Mesothelial cell of epicardium (in vitro differentiated cells): ENCODE results near the gene ASTN2. TPM values are rescaled to one million over a fixed set of nuclear protein-coding genes. Genes with fewer than 3 reads are reported as not detected.

ENCODE experiments used
- DNase-seq, 2 experiments: peaks; one replicate each; pipeline ENCODE4 v3.0.0; 2021; ENCODE audit warnings: low spot score in 2 of 2; ENCODE audit not compliant: unreplicated experiment in 2 of 2
- H3K27ac Mint-ChIP-seq: 2 replicates; pipeline ENCODE4 v1.8.0; 2021; ENCODE audit warnings: mixed read lengths
- H3K27me3 Mint-ChIP-seq: 2 replicates; pipeline ENCODE4 v1.8.0; 2021; ENCODE audit warnings: low read depth, mixed read lengths
- H3K36me3 Mint-ChIP-seq: 2 replicates; pipeline ENCODE4 v1.8.0; 2021; ENCODE audit warnings: mixed read lengths
- H3K4me1 Mint-ChIP-seq: 2 replicates; pipeline ENCODE4 v1.8.0; 2021; ENCODE audit warnings: mixed read lengths
- H3K4me3 Mint-ChIP-seq: 2 replicates; pipeline ENCODE4 v1.8.0; 2021; ENCODE audit warnings: mild to moderate bottlenecking, moderate library complexity, mixed read lengths
- H3K9me3 Mint-ChIP-seq: 2 replicates; pipeline ENCODE4 v1.8.0; 2021; ENCODE audit warnings: mixed read lengths
- total RNA-seq: library from RNA; stranded (reverse); gene quantifications from 3 replicates; pipeline ENCODE4 v1.2.1, GENCODE V29; 2021
- TF ChIP-seq, protein P1 (sequence below): fragments of 200-600 bp; sonication (generic); IDR thresholded peaks from one replicate; pipeline ENCODE4 v1.5.0; 2021; ENCODE audit warnings: antibody characterized with exemption; ENCODE audit not compliant: unreplicated experiment

ASTN2 gene
- total RNA-seq, 1 donor from 2014 or later: 12.2 TPM

DNA sequence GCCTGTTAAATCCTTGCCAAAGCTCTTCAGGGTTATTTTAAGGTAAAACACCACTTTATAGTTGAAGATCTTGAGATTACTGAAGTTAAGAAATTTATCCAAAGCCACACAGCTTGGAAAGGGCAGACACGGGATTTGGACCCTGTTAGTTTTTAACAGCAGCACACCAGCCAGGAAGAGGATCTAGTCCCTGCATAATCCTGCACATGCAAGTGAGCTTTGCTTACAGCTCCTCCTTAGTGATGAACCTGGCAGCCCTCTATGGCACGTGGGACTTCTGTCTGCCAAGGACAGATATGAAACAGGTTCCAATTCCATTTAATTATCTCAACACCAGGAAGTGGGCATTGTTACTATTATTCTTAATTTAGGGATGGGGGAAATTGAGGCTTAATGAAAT is 619.0 kb downstream of the ASTN2 start:
- Mint-ChIP-seq H3K27ac (no peak overlapping the region), H3K4me3 (no peak overlapping the region), H3K9me3 (no peaks in the 10 kb centered on the region), H3K4me1 (peaks cover 5% of the 10 kb centered on the region), H3K27me3 (peaks cover 6% of the 10 kb centered on the region), H3K36me3 (no peaks in the 10 kb centered on the region)
- TF ChIP-seq, protein P1, sequence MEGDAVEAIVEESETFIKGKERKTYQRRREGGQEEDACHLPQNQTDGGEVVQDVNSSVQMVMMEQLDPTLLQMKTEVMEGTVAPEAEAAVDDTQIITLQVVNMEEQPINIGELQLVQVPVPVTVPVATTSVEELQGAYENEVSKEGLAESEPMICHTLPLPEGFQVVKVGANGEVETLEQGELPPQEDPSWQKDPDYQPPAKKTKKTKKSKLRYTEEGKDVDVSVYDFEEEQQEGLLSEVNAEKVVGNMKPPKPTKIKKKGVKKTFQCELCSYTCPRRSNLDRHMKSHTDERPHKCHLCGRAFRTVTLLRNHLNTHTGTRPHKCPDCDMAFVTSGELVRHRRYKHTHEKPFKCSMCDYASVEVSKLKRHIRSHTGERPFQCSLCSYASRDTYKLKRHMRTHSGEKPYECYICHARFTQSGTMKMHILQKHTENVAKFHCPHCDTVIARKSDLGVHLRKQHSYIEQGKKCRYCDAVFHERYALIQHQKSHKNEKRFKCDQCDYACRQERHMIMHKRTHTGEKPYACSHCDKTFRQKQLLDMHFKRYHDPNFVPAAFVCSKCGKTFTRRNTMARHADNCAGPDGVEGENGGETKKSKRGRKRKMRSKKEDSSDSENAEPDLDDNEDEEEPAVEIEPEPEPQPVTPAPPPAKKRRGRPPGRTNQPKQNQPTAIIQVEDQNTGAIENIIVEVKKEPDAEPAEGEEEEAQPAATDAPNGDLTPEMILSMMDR: no peak
- no peak for DNase-seq

DNA sequence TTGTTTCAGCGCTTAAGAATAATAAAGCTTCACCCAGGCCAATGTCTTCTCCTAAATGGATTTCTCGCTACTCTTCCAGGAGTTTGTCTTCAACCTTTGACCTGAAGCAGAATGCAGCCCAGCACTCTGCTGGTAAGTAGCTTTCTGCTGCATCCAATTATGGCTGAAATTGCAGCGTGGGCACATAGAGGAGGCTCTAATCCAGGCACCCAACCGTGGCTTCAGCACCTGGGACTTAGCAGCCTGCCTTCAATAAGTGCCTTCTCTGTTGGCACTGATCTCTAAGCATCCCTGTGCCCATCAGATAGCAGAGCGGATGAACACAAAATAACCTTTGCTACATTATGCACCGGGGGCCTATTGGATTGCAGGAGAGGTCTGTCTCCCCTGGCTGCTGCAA is 622.6 kb downstream of the ASTN2 start:
- no peaks in the 10 kb centered on the region for H3K9me3 Mint-ChIP-seq
- H3K4me3 Mint-ChIP-seq: no peak overlapping the region
- DNase-seq: no peak
- TF ChIP-seq, protein P1: no peak
- H3K27ac Mint-ChIP-seq: no peak overlapping the region
- no peaks in the 10 kb centered on the region for H3K27me3 Mint-ChIP-seq
- peaks cover 4% of the 10 kb centered on the region for H3K4me1 Mint-ChIP-seq
- H3K36me3 Mint-ChIP-seq: no peaks in the 10 kb centered on the region

DNA sequence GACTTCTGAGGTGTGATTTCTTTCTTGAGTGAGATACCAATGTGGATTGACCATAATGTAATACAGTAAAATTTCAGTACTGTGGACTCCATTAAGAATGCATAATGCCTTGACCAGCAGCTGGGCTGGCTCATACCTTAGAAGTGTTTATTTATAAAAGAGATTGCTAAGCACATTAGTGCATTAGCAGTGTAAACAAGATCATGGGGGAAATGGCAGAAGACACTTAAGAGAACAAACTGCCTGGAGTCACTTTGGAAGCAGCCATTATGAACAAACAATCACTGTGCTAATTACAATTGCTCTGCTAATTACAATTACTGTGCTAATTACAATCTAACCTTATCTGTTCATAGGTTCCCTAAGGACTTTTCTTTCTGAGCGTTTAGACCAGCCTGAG is 623.5 kb downstream of the ASTN2 start:
- Mint-ChIP-seq H3K36me3 (no peaks in the 10 kb centered on the region), H3K4me3 (no peak overlapping the region), H3K4me1 (peaks cover 4% of the 10 kb centered on the region), H3K27ac (no peak overlapping the region), H3K9me3 (no peaks in the 10 kb centered on the region), H3K27me3 (peaks cover under 1% of the 10 kb centered on the region)
- no peak for DNase-seq
- TF ChIP-seq, protein P1: no peak

DNA sequence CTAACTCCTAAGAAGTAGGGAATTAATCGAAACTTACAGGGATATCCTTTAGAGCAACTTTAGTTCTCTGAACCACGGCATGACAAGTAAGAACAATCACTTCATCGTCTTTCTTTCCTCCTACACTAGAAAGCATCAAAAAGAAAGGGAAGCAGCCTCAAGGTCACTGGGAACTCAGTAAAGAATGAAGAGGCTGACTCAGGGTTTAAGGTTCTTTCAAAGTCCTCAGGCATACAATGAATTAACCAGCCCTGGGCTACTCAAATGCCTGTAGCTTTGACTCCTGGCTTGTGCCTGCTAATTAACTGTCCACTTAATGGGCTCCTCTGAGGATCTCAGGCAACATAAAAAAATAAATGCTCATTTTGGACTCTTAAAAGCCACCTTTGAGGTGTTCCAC is 625.8 kb downstream of the ASTN2 start:
- Mint-ChIP-seq H3K27me3 (peaks cover 8% of the 10 kb centered on the region), H3K4me3 (no peak overlapping the region), H3K36me3 (no peaks in the 10 kb centered on the region), H3K27ac (no peak overlapping the region), H3K4me1 (no peaks in the 10 kb centered on the region), H3K9me3 (no peaks in the 10 kb centered on the region)
- TF ChIP-seq, protein P1: no peak
- no peak for DNase-seq

DNA sequence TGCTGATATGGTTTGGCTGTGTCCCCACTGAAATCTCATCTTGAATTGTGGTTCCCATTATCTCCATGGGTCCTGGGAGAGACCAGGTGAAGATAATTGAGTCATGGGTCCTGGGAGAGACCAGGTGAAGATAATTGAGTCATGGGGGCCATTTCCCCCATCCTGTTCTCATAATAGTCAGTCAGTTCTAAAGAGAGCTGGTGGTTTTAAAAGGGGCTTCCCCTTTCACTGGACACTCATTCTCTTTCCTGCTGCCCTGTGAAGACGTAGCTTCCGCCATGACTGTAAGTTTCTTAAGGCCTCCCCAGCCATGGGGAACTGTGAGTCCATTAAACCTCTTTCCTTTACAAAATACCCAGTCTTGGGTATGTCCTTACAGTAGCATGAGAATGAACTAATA is 628.1 kb downstream of the ASTN2 start:
- Mint-ChIP-seq H3K36me3 (no peaks in the 10 kb centered on the region), H3K4me3 (no peak overlapping the region), H3K27ac (no peak overlapping the region), H3K9me3 (no peaks in the 10 kb centered on the region), H3K27me3 (peaks cover 15% of the 10 kb centered on the region), H3K4me1 (no peaks in the 10 kb centered on the region)
- no peak for DNase-seq
- TF ChIP-seq, protein P1: no peak

DNA sequence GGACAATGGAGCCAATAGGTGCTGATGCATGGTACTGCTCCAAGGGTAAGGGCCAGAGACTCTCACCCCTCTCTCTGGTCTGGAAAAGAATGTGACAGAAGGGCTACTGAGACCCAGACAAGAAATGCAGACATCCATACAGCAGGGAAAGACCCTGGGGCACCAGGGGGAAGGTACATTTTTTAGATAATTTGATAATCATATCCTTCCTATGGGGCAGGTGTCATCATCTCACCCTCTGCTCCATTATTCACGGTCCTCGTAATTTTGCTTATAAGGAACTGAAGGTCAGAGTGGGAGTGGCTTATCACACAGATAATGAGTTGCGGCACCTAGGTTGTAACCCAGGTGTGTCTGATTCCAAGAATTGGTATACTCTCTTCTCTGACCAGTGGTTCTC is 637.7 kb downstream of the ASTN2 start:
- H3K4me1 Mint-ChIP-seq: no peaks in the 10 kb centered on the region
- H3K36me3 Mint-ChIP-seq: no peaks in the 10 kb centered on the region
- H3K9me3 Mint-ChIP-seq: peaks cover 7% of the 10 kb centered on the region
- peaks cover 37% of the 10 kb centered on the region for H3K27me3 Mint-ChIP-seq
- DNase-seq: no peak
- no peak overlapping the region for H3K4me3 Mint-ChIP-seq
- TF ChIP-seq, protein P1: no peak
- no peak overlapping the region for H3K27ac Mint-ChIP-seq
